Sigmoid colon (tissue), 4 donors: ENCODE measurements around the gene UGT1A5.
"Not testable (repeated sequence)": the region's sequence is repeated elsewhere in the genome, so short reads cannot be mapped to it uniquely, and the experiment has no call there.

Experiments used
- CTCF ChIP-seq, 4 experiments: fragments of 450-650 bp in 3 of 4; fragments of 200-600 bp in 1 of 4; IDR thresholded peaks; one replicate each; pipeline ENCODE4 v1.5.1; 2016 to 2019; ENCODE audit warnings: antibody characterized with exemption in 4 of 4, mild to moderate bottlenecking in 3 of 4, moderate library complexity in 2 of 4
- POLR2AphosphoS5 ChIP-seq, 4 donors: sonication (generic); formaldehyde crosslinking; IDR thresholded peaks; one replicate each; pipeline ENCODE4 v1.6.1; 2017; ENCODE audit warnings: antibody characterized with exemption in 4 of 4

- TF ChIP-seq CTCF, POLR2AphosphoS5 (IDR thresholded peaks at IDR 0.05): not testable (repeated sequence)
Observed at GRCh38 chr2:233736868-233737653, 24.4 kb downstream of the UGT1A5 start.
